WERI-Rb-1 (cell line): ENCODE data around the gene COL5A1.

Experiments used
- DNase-seq: peaks from one replicate; pipeline ENCODE4 v3.0.0-alpha.2; 2020
- H3K27ac ChIP-seq: fragments of 250-450 bp; sonication (Bioruptor Pico); 2 replicates; pipeline ENCODE4 v1.5.1; 2020; ENCODE audit warnings: mild to moderate bottlenecking, moderate library complexity
- H3K27me3 ChIP-seq: fragments of 250-450 bp; sonication (Bioruptor Pico); 2 replicates; pipeline ENCODE4 v1.5.1; 2021; ENCODE audit warnings: mild to moderate bottlenecking, low read depth, moderate library complexity; ENCODE audit not compliant: insufficient read depth, severe bottlenecking
- H3K36me3 ChIP-seq: fragments of 250-450 bp; sonication (Bioruptor Pico); 2 replicates; pipeline ENCODE4 v1.5.1; 2020; ENCODE audit warnings: mild to moderate bottlenecking, moderate library complexity
- H3K4me3 ChIP-seq: 2 replicates; pipeline ENCODE4 v1.5.1; 2011; ENCODE audit warnings: low read depth, mild to moderate bottlenecking, control low read depth, low read length
- H3K9me3 ChIP-seq: fragments of 250-450 bp; sonication (Bioruptor Pico); 2 replicates; pipeline ENCODE4 v1.5.1; 2021; ENCODE audit warnings: mild to moderate bottlenecking, moderate library complexity; ENCODE audit not compliant: severe bottlenecking
- CTCF ChIP-seq: IDR thresholded peaks from 2 replicates; pipeline ENCODE4 v1.5.1; 2011; ENCODE audit warnings: low read depth, mild to moderate bottlenecking, control low read depth, inconsistent platforms, low read length

The COL5A1 gene

GRCh38 chr9:134793288-134794188, 151.9 kb downstream of the COL5A1 start:
- no peak overlapping the region for H3K4me3 ChIP-seq
- H3K9me3 ChIP-seq = no peaks in the 10 kb centered on the region
- H3K36me3 ChIP-seq = no peaks in the 10 kb centered on the region
- H3K27ac ChIP-seq = no peak overlapping the region
- no peak for DNase-seq
- H3K27me3 ChIP-seq = no peaks in the 10 kb centered on the region
- TF ChIP-seq CTCF = no peak

- TF ChIP-seq CTCF = no peak
These were observed 153.2 kb downstream of the COL5A1 start for GRCh38 chr9:134794663-134795370.

GRCh38 chr9:134795446-134795845, 153.8 kb downstream of the COL5A1 start:
- no peak for DNase-seq
- H3K36me3 ChIP-seq = no peaks in the 10 kb centered on the region

More at GRCh38 chr9:134794663-134795370, 153.2 kb downstream of the COL5A1 start:
- Histone ChIP-seq H3K27me3 (no peaks in the 10 kb centered on the region), H3K9me3 (no peaks in the 10 kb centered on the region), H3K27ac (peak overlapping the region; percentile 45; the same call in 1 of the 2 replicates), H3K4me3 (no peak overlapping the region), H3K36me3 (no peaks in the 10 kb centered on the region)
- DNase-seq = no peak

GRCh38 chr9:134796882-134797281, 155.3 kb downstream of the COL5A1 start:
- Histone ChIP-seq H3K36me3 (no peaks in the 10 kb centered on the region), H3K27ac (no peak overlapping the region), H3K4me3 (no peak overlapping the region), H3K9me3 (no peaks in the 10 kb centered on the region), H3K27me3 (no peaks in the 10 kb centered on the region)
- no peak for TF ChIP-seq CTCF
- no peak for DNase-seq

More at GRCh38 chr9:134795446-134795845, 153.8 kb downstream of the COL5A1 start:
- no peaks in the 10 kb centered on the region for H3K27me3 ChIP-seq
- H3K4me3 ChIP-seq = no peak overlapping the region
- TF ChIP-seq CTCF = 0 out of 2 replicates have a peak, but pooled peaks have one; percentile 1
- H3K9me3 ChIP-seq = no peaks in the 10 kb centered on the region
- H3K27ac ChIP-seq = peak overlapping the region; percentile 13; the same call in 1 of the 2 replicates

- Histone ChIP-seq H3K4me3 (no peak overlapping the region), H3K27me3 (no peaks in the 10 kb centered on the region), H3K27ac (peak overlapping the region; percentile 88), H3K36me3 (no peaks in the 10 kb centered on the region), H3K9me3 (no peaks in the 10 kb centered on the region)
- TF ChIP-seq CTCF = no peak
- DNase-seq = peak; percentile 82
These were observed 159.3 kb downstream of the COL5A1 start for GRCh38 chr9:134800791-134801339.
